Sigmoid colon (tissue), 4 donors: Measurements from ENCODE around the gene NUTM2G.
"Not testable (repeated sequence)": the region's sequence is repeated elsewhere in the genome, so short reads cannot be mapped to it uniquely, and the experiment has no call there.

Experiments
- POLR2AphosphoS5 ChIP-seq, 4 donors: sonication (generic); formaldehyde crosslinking; IDR thresholded peaks; one replicate each; pipeline ENCODE4 v1.6.1; 2017; ENCODE audit warnings: antibody characterized with exemption in 4 of 4
- TF ChIP-seq, protein P1 (sequence below), 4 experiments: fragments of 450-650 bp in 3 of 4; fragments of 200-600 bp in 1 of 4; IDR thresholded peaks; one replicate each; pipeline ENCODE4 v1.5.1; 2016 to 2019; ENCODE audit warnings: antibody characterized with exemption in 4 of 4, mild to moderate bottlenecking in 3 of 4, moderate library complexity in 2 of 4

DNA sequence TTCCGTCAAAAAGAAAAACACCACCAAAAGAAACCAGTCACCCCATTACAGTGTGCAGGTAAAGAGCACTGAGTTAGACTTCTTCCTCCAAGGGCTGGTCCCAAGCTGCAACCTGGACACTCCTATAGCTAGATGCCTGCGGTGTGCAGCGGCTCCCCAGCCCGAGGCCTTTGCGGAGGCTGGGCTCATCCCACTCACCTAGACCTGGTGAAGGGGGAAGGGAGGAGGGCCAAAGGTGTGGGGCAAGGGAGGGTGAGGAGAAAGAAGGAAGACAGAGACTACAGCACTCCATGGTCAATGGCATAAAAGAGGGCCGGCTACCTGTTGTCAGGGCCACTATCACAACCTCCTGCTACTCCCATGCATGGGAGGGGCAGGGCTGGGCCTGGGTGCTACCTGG lies 12.1 kb upstream of the NUTM2G start:
- TF ChIP-seq, protein P1, sequence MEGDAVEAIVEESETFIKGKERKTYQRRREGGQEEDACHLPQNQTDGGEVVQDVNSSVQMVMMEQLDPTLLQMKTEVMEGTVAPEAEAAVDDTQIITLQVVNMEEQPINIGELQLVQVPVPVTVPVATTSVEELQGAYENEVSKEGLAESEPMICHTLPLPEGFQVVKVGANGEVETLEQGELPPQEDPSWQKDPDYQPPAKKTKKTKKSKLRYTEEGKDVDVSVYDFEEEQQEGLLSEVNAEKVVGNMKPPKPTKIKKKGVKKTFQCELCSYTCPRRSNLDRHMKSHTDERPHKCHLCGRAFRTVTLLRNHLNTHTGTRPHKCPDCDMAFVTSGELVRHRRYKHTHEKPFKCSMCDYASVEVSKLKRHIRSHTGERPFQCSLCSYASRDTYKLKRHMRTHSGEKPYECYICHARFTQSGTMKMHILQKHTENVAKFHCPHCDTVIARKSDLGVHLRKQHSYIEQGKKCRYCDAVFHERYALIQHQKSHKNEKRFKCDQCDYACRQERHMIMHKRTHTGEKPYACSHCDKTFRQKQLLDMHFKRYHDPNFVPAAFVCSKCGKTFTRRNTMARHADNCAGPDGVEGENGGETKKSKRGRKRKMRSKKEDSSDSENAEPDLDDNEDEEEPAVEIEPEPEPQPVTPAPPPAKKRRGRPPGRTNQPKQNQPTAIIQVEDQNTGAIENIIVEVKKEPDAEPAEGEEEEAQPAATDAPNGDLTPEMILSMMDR (IDR thresholded peaks at IDR 0.05): not testable (repeated sequence)
- not testable (repeated sequence) for TF ChIP-seq POLR2AphosphoS5 (IDR thresholded peaks at IDR 0.05)
